Liver (tissue), 9 donors: ENCODE measurements around the gene DAPL1. TPM values are rescaled to one million over a fixed set of nuclear protein-coding genes. Genes with fewer than 3 reads are reported as not detected.

ENCODE experiments used
- DNase-seq: peaks from one replicate; pipeline ENCODE4 v3.0.0-alpha.2; 2017; ENCODE audit warnings: low spot score
- H3K27ac ChIP-seq, 2 donors: one replicate each; pipeline ENCODE4 v1.7.0; 2013; ENCODE audit warnings: inconsistent platforms in 2 of 2, low read length in 2 of 2, control low read depth in 1 of 2, low read depth in 1 of 2, mild to moderate bottlenecking in 1 of 2
- H3K27me3 ChIP-seq, 4 donors: one replicate each; pipeline versions ENCODE4 v1.6.1 to v1.7.0; 2013; ENCODE audit warnings: low read length in 3 of 4, inconsistent platforms in 1 of 4, mild to moderate bottlenecking in 1 of 4, moderate library complexity in 1 of 4; ENCODE audit not compliant: control insufficient read depth in 4 of 4, insufficient read depth in 4 of 4
- H3K36me3 ChIP-seq, 4 donors: one replicate each; pipeline versions ENCODE4 v1.6.1 to v1.7.0; 2013; ENCODE audit warnings: low read length in 3 of 4, mild to moderate bottlenecking in 3 of 4, low read depth in 1 of 4, moderate library complexity in 1 of 4; ENCODE audit not compliant: control insufficient read depth in 4 of 4, insufficient read depth in 3 of 4
- H3K4me1 ChIP-seq, 4 donors: one replicate each; pipeline versions ENCODE4 v1.6.1 to v1.7.0; 2013; ENCODE audit warnings: low read length in 3 of 4, mild to moderate bottlenecking in 3 of 4, moderate library complexity in 1 of 4; ENCODE audit not compliant: control insufficient read depth in 4 of 4, insufficient read depth in 4 of 4
- H3K4me3 ChIP-seq, 3 donors: one replicate each; pipeline versions ENCODE4 v1.6.1 to v1.7.0; 2013; ENCODE audit warnings: low read length in 3 of 3, control low read depth in 1 of 3, low read depth in 1 of 3, mild to moderate bottlenecking in 1 of 3
- H3K9ac ChIP-seq, 2 donors: one replicate each; pipeline ENCODE4 v1.7.0; 2013; ENCODE audit warnings: low read length in 2 of 2, mild to moderate bottlenecking in 2 of 2, moderate library complexity in 2 of 2, control low read depth in 1 of 2, low read depth in 1 of 2
- H3K9me3 ChIP-seq, 4 donors: one replicate each; pipeline versions ENCODE4 v1.6.1 to v1.7.0; 2013; ENCODE audit warnings: low read length in 3 of 4; ENCODE audit not compliant: control insufficient read depth in 4 of 4
- ATF3 ChIP-seq: IDR thresholded peaks from 2 replicates; pipeline ENCODE4 v1.6.1; 2016; ENCODE audit warnings: antibody characterized with exemption
- CTCF ChIP-seq: fragments of 150-350 bp; IDR thresholded peaks from 2 replicates; pipeline ENCODE4 v1.5.1; 2017; ENCODE audit warnings: improper control_type of control experiment, low read depth, low read length; ENCODE audit not compliant: missing input control
- EGR1 ChIP-seq, 2 donors: IDR thresholded peaks; 2 replicates each; pipeline ENCODE4 v1.6.1; 2016 to 2018; ENCODE audit warnings: antibody characterized with exemption in 2 of 2, low read depth in 2 of 2
- FOXA2 ChIP-seq: IDR thresholded peaks from 2 replicates; pipeline ENCODE4 v1.6.1; 2016; ENCODE audit warnings: antibody characterized with exemption
- GABPA ChIP-seq, 2 donors: IDR thresholded peaks in 1 of 2; conservative IDR thresholded peaks in 1 of 2; 2 replicates each; pipeline ENCODE4 v1.6.1; 2016; ENCODE audit warnings: antibody characterized with exemption in 2 of 2, mild to moderate bottlenecking in 1 of 2, moderate library complexity in 1 of 2
- HNF4A ChIP-seq, 2 donors: conservative IDR thresholded peaks; 2 replicates each; pipeline ENCODE4 v1.6.1; 2016; ENCODE audit warnings: antibody characterized with exemption in 2 of 2, mild to moderate bottlenecking in 2 of 2
- HNF4G ChIP-seq: IDR thresholded peaks from 2 replicates; pipeline ENCODE4 v1.6.1; 2016; ENCODE audit warnings: antibody characterized with exemption
- JUND ChIP-seq, 2 donors: IDR thresholded peaks; 2 replicates each; pipeline ENCODE4 v1.6.1; 2016; ENCODE audit warnings: antibody characterized with exemption in 2 of 2
- MAX ChIP-seq: IDR thresholded peaks from 2 replicates; pipeline ENCODE4 v1.6.1; 2016; ENCODE audit warnings: antibody characterized with exemption
- NR2F2 ChIP-seq: IDR thresholded peaks from 2 replicates; pipeline ENCODE4 v1.6.1; 2016; ENCODE audit warnings: antibody characterized with exemption
- RAD21 ChIP-seq, 2 donors: IDR thresholded peaks; 2 replicates each; pipeline ENCODE4 v1.6.1; 2016; ENCODE audit warnings: antibody characterized with exemption in 2 of 2, mild to moderate bottlenecking in 2 of 2
- RXRA ChIP-seq, 2 donors: IDR thresholded peaks; 2 replicates each; pipeline ENCODE4 v1.6.1; 2017 to 2018; ENCODE audit warnings: antibody characterized with exemption in 2 of 2, mild to moderate bottlenecking in 1 of 2
- SP1 ChIP-seq: IDR thresholded peaks from 2 replicates; pipeline ENCODE4 v1.6.1; 2018; ENCODE audit warnings: antibody characterized with exemption, mild to moderate bottlenecking
- YY1 ChIP-seq: IDR thresholded peaks from 2 replicates; pipeline ENCODE4 v1.6.1; 2016; ENCODE audit warnings: antibody characterized with exemption, mild to moderate bottlenecking
- ZBTB33 ChIP-seq: IDR thresholded peaks from 2 replicates; pipeline ENCODE4 v1.6.1; 2016; ENCODE audit warnings: antibody characterized with exemption
- WGBS: extraction: QIAGEN DNeasy Blood & Tissue Kit; methylation state at CpG from one replicate; pipeline ENCODE4 v1.1.7; 2013; 5-methylcytosine and 5-hydroxymethylcytosine counted together
- polyA plus RNA-seq, 2 donors: library from polyadenylated mRNA; stranded (reverse) in 1 of 2; unstranded in 1 of 2; fragments of 200-250 nt in 1 of 2; fragments of >200 nt in 1 of 2; fragmentation: Nextera tagmentation in 1 of 2; extraction: Ambion mirVana in 1 of 2; gene quantifications; one replicate each; pipeline versions ENCODE4 v1.2.1 to v1.2.3, GENCODE V29; 2013 to 2015
- total RNA-seq, 2 donors: library from RNA; depleted of rRNA; stranded (reverse); fragments of >200 nt; gene quantifications; one replicate each; pipeline ENCODE4 v1.2.3, GENCODE V29; 2014
- donor health status: healthy.
- donor health status: healthy.
- donor health status: healthy.
- donor health status: healthy.
- donor health status: healthy.

DAPL1 gene
- total and polyA plus RNA-seq, 4 donors, result 0.71 TPM; not detected in 3

- no peaks in the 10 kb centered on the region for H3K27me3 ChIP-seq
- no peak overlapping the region for H3K9ac ChIP-seq
- TF ChIP-seq FOXA2 (no peak), CTCF (no peak)
- H3K4me3 ChIP-seq, result no peak overlapping the region
- WGBS, result 88% methylated on average over 5 of the region's 5 CpGs
- H3K9me3 ChIP-seq, result no peaks in the 10 kb centered on the region
- H3K27ac ChIP-seq, result no peak overlapping the region
- DNase-seq, result no peak
- no peaks in the 10 kb centered on the region for H3K36me3 ChIP-seq
- no peaks in the 10 kb centered on the region for H3K4me1 ChIP-seq
Observed at GRCh38 chr2:158782616-158783015, 12.5 kb upstream of the DAPL1 start.

GRCh38 chr2:158783923-158784322 is 11.2 kb upstream of the DAPL1 start:
- Histone ChIP-seq H3K27me3 (no peaks in the 10 kb centered on the region), H3K9ac (no peak overlapping the region), H3K4me1 (no peaks in the 10 kb centered on the region), H3K36me3 (no peaks in the 10 kb centered on the region), H3K4me3 (no peak overlapping the region), H3K9me3 (no peaks in the 10 kb centered on the region), H3K27ac (no peak overlapping the region)
- WGBS, result 78% methylated on average over 2 of the region's 2 CpGs
- no peak for TF ChIP-seq HNF4A (conservative IDR thresholded peaks at IDR 0.05)
- no peak for TF ChIP-seq ATF3
- no peak for TF ChIP-seq EGR1 (IDR thresholded peaks at IDR 0.05; ENCODE audit: low read depth in 2 of 2)
- no peak for TF ChIP-seq ZBTB33
- TF ChIP-seq RXRA (IDR thresholded peaks at IDR 0.05), result no peak
- TF ChIP-seq CTCF, result no peak
- no peak for TF ChIP-seq MAX
- no peak for DNase-seq

GRCh38 chr2:158786897-158787296 is 8.2 kb upstream of the DAPL1 start:
- Histone ChIP-seq H3K9me3 (no peaks in the 10 kb centered on the region), H3K4me3 (no peak overlapping the region), H3K4me1 (no peaks in the 10 kb centered on the region), H3K27ac (no peak overlapping the region), H3K27me3 (no peaks in the 10 kb centered on the region), H3K9ac (no peak overlapping the region), H3K36me3 (no peaks in the 10 kb centered on the region)
- no peak for DNase-seq
- WGBS, result 93% methylated on average over 8 of the region's 8 CpGs
- TF ChIP-seq EGR1 (IDR thresholded peaks at IDR 0.05; ENCODE audit: low read depth in 2 of 2) (no peak), NR2F2 (no peak), GABPA (IDR thresholded peaks at IDR 0.05 in 1 of 2, conservative IDR thresholded peaks at IDR 0.05 in 1 of 2) (no peak), YY1 (no peak), HNF4G (no peak), JUND (IDR thresholded peaks at IDR 0.05) (no peak), ATF3 (no peak), HNF4A (conservative IDR thresholded peaks at IDR 0.05) (no peak), SP1 (no peak), ZBTB33 (no peak), MAX (no peak), RAD21 (IDR thresholded peaks at IDR 0.05) (no peak), FOXA2 (no peak)
